Hindlimb muscle (tissue), 1 donor: Measurements from ENCODE around the gene ZNF438. TPM values are rescaled to one million over a fixed set of nuclear protein-coding genes. Genes with fewer than 3 reads are reported as not detected.

Experiments
- DNase-seq: peaks from one replicate; pipeline ENCODE4 v3.0.0-alpha.2; 2013
- polyA plus RNA-seq: library from polyadenylated mRNA; unstranded; fragments of 120-200 nt; gene quantifications from one replicate; pipeline ENCODE4 v1.2.1, GENCODE V29; 2013; ENCODE audit not compliant: insufficient read length

Gene ZNF438
- polyA plus RNA-seq, 1 donor = 15.5 TPM

DNA sequence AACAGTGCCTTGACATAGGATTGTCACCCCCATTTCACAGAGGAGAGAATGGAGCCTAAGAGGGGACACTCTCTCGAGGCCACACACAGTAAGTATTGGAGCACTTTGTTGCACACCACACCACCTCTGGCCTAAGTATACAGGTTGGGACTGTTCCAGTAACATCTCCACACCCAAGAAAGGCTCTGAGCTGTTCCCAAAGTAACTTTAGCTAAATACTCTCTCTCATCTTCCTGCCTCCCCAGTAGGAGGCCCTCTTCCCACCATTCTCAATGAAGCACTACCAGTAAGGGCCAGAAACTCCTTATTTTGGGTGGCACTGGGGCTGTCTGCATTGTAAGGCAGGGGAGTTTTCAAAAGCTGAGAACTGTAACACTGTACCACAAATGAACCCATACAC is 189.5 kb downstream of the ZNF438 start:
- no peak for DNase-seq

DNA sequence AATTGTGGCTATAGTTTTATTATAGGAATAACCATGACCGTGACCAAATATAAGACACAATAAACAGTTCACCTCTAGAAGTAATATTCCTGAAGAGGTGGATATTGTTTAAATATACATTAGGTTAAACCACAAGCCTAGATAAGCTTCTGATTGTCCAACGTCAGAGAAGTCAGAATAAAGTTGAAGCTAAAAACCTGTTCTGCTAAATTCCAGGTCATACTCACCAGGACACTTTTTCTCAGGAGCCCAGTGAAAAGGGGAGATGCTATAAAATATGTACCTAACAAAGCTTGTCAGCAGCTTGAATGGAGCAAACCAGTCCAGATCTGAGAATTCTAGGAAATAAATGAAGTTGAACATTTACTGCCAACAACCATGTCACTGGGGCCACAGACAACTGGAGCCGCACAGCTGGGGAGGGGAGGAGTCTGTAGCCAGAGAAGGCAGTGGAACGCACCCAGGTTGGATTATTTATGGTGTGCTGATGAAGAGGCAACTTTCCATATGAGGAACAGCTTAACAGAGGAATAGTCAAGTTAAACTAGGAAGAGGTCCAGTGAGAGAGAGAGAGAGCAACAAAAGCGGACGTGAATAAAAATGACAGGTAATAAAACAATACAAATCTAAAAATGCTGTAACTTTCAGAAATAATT is 191.1 kb downstream of the ZNF438 start:
- DNase-seq = peak; percentile 90

DNA sequence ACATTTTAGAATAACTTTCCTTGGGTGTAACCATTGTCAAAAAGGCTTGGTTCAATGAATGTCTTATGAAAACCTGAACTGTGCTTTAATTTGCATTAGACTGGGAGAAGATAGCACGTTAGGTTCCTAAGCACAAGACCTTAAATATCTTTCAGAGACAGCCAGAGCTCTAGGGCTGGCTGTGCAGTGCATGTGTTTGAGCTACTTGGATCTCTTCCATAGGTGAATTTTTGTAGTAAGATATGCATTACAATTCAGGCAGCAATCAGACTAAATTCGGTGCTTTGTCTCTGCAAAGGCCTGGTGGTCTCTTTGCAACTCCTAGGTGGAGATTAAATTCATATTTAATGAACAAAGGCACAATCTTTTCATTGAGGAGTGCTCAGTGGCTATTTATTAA is 192.0 kb downstream of the ZNF438 start:
- no peak for DNase-seq

DNA sequence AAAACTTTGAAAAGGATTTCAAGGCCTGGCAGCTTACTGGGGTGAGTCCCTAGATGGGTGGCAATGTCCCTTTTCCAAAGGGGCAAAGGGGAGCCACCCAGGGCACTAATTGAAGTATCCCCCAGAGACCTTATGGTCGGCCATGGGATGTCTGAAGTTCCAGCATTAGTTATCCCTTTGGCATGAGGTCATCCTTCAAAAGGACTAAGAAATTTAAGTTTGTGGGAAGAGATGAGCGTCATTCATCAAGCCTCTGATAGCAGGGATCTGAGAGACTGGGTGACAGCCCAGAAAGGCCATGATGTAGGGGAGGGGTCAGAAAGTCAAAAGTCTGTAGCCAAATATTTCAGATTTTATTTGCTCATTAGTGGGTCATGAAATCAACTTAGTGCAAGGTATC is 195.3 kb downstream of the ZNF438 start:
- DNase-seq = no peak

DNA sequence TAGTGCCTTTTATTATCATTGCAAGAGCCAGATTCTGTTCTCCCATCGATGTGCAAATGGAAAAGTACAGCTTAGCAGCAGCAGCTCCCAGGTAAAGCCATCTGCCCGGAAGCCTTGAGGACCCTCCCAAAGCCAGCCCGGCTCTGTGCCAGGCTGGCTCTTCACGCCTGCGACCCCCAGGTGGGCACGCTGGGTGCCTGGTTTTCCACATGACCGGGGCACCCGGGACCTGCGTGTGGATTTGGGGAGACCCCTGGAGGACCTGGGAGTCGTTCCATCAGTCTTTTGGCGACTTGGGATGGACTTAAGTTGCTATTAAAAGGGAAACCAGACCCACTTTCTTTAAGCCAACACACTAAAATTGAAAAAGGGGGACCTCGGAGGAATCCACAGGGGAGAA is 196.5 kb downstream of the ZNF438 start:
- no peak for DNase-seq

DNA sequence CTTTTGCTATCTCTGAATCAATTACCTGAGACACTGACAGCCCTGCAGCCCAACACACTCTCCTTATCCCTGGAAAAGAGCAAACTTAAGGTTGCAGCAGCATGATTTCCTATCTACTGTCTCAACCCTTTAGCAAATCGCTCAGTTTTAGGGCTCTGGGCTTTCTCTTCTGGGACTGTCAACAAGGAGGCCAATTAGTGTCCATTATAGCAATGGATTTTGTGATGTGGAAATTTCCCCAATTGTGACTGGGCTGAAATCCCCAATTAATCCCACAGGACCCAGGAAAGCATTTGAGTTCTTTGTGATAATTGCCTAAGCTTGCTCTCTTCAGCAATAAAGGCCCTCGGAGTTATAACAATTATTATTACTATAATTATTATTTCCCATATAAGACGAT is 197.0 kb downstream of the ZNF438 start:
- DNase-seq = no peak

DNA sequence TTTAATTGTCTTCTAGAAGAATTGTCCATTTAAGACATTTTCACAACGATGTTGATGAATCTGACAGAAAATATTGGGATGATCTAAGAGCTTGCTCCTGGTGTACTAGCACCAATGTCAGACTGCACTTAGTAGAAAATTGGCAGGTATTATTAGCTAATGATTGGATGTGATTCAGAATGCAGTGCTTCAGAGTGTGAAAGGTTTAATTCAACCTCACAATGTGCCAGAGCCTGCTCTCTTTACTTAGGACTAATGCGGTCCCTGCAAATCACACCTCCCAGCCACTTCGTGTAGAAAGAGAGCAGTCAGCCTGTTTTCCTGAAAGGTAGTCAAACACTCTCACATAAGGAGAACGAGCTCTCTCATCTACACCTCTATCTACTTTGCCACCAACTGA is 197.5 kb downstream of the ZNF438 start:
- DNase-seq = no peak

DNA sequence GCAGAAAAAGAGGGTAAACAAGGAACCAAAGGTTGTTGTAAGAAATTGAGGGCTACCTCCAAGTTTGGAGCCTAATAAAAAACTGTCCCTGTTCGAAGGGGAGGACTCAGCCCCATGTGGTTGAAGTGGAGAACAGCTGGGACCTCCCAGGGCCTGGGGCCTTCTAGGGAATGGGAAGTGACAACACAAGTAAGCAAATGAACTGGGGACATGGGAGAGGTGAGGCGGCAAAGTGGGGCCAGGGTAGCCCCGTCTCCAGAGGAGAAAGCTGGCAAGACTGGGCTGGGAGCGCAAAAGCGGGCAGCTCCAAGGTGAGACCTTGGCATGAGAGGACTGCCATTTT is 198.1 kb downstream of the ZNF438 start:
- no peak for DNase-seq

DNA sequence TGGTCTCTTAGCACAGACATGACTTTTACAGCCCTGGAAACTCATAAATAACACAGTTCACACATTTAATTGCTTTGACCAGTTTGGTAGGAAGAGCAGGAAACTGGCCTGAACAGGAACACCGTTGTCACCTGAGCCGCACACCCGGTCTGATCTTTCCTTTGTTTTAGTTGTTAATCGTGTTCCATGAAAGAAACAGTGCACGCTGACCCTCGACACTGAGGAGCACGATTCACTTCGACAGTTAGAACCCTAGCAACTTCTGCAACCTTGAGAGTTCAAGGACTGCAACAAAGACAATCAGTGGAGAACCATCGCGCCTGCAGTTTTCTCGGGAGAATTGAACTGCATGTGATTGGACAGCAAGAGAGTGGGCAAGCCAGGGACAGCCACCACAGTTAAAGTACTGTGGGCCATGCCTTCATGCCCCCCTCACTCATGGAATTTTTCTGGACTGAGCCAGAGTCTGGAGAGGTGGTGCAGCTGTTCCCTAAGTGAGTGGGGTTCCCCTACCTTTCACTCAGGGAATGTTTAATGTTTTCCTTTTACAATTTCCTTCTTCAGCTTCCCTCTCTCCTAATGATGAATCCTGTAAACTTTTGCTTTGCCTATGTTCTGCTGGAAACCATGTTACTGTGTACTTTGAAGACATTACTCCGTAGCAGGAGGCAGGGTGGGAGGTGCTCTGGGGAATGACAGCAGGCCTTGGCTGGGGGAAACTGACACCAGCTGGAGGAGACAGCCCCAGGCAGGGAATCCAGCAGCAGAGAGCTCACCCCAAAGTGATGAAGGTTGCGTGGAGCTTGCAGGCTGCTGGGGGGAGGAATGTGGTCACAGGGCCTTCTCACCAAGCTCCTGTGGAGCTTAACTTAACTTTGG is 198.7 kb downstream of the ZNF438 start:
- no peak for DNase-seq

DNA sequence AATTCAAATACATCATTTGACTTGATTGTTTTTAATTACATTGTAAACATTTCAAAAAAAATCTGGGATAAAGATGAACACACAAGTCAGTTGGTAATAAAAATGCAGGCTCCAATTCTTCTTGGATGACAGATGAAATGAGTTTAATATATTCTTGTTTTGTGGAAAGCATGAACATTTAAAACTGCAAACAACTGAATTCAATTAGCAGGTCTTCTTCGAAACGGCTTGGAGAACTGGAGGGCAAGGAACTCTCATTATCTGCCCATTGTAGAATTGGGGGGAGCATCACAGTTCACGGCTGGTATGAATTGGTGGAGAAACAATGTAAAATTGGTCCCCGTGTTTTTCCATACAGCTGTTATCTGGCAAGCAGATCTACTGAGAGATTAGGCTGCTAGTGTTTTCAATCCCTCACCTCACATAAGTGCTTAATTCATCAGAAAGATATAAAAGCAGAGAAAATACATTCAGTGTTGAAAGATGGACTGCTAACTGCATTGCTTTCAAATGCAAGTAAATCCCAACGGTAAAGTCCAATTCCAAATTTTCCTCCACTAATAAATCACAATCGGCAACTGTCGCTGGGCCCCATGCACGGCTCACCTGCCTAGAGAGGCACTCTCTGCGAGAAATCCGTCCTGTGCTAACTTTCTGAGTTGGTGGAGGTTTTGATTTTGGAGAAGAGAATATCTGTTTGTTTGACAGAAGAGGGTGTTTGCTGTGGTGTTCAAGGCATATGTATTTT is 199.5 kb downstream of the ZNF438 start:
- no peak for DNase-seq

DNA sequence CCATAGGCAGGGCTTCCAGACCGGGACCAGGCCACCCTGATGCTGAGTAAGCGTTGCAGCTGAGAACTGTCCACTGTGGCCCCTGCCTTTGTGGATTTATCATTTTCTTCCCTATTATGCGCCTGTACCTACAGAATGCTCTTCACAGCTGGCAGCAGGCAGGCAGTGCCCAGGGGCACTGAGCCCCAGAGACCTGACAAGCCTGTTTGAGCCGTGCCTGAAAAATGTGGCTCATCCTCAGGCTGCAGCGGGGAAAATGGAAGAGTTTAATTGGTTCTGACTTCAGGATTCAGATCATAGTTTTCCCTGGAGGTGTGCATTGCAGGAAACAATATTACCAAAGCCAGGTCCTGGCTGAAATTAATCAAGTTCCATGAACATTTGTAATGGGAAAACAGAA is 200.2 kb downstream of the ZNF438 start:
- DNase-seq = no peak

DNA sequence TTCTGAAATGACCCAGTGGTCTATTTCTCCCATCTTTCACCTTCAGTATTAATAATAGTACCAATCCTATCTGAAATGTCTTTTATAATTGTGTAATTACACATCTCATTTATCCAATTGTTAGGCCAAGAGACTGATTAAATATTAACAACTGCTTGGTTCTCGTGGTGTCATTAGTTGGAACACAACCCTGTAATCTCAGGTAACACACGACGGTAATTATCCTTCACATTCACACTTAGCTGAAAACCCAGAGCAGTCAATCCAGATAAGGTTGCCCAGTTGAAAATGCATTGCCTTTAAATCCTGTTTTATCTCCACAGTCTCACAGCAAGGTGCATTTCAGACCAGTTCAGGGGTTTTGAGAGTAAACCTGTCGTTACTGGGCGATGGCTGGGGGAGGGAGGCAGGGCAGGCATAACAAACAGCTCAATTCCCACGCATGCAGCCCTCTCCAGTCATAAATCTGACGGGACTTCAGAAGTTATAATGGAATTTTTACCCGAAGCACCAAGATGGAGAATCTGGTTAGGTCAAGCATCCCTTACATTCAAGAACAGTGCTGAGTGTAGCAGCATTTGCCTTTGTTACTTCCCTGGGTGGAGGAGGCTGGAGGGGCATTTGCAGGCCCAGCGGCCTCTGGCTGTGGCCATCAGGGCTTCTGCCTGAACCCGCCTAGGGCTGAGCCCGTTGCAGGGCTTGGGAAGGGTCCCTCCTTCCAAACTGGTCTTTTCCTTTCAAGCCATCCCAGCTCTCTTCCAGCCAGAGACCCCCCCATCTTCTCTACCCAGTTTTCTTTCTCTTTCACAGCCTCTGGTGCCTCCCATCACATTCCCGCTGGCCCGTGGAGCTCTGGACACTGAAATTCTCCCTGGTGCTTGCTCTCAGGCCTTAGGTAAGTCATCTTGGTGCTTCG is 201.1 kb downstream of the ZNF438 start:
- DNase-seq = no peak

DNA sequence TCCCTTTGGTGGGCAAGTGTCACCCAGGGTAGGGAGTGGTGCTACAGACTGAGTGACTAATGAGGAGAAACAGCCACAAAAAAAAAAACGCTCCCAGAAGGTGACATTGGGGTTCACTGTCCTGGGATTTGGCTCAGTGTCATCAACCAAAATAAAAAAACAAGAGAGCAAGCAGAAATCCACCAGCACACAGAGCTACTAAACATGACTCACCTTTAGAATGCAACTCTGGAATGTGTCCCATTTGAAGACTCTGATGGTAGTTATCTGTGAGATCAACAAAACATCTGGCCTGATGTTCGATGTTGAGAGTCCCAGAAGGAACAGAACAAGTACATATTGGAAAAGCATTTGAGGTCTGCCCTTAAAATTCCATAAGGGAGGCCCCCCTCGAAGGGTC is 201.8 kb downstream of the ZNF438 start:
- no peak for DNase-seq

DNA sequence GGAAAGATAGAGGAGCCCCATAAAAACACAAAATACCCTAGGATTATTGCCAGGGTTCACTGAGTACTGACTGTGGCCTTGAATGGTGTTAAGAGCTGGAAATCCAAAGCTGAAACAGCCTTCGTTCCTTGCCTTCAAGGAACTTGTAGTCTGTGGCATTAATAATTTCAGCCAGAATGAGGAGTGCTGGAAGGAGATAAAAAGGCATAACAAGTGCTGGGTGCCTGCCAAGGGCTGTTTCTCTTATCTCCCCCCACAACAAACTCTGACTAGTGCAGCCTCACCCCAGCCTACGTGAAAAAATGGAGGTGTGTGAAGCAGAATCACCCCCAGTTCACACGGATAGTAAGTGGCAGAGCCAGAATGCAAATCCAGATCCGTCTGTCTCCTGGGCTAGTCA is 203.0 kb downstream of the ZNF438 start:
- no peak for DNase-seq

DNA sequence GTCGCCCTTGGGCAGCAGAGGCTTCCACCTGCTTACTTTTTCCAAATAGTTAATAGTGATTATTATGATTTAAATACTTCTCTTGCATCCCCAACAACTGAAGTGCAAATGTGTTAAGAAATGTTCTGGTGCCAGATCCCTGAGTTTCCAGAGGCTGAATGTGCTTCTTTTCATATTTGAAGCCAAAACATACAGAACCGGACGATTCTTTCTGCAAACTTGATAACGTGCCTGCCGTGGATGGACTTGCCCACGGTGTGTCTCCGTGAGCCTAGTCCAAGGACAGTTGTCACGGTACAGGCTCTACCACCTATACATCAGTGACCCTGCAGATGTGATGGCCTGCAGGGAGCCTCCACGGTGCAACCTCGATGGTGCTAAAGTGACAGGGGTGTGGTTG is 203.5 kb downstream of the ZNF438 start:
- DNase-seq = no peak

DNA sequence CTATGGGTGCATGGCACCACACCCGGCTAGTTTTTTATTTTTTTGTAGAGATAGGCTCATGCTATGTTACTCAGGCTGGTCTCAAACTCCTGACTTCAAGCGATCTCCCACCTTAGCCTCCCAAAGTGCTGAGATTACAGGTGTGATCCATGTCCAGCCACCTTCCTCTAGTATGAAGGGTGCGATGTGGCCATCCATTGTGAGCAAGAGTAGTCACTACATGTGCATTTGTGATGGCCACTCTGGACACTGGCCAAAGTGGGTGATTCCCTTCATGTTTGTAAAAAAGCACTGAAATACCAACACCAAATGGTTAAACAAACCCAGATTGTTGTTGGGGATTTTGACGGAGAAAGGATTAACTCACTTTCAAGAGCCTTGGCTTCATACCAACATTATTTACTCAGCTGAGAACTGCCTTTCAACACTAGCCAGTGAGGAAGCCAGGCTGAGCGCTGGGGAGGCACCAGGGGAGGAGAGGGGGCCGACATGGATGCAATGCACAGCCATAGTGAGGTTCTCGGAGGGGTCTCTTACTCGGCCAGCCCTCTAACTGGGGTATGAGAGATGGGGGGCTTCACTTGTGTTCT is 204.0 kb downstream of the ZNF438 start:
- DNase-seq = no peak

DNA sequence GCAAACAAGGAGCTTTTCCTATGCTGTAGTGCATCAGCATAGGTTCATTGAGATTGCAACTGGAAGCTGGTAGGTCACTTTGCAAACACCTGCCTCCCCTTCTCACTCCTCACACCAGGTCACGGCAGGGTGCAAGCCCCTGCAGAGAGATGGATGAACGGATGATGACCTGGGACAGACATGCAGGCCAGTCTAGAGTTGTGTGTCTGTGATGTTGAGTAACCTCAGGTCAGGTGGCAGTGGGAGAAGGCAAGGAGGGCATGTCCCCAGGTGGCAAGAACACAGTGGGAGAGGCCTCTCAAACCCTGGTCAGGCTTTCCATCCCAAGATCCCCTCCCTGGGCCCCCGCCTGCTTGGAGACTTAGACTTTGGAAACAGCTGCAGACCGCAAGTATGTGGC is 205.0 kb downstream of the ZNF438 start:
- DNase-seq = no peak

DNA sequence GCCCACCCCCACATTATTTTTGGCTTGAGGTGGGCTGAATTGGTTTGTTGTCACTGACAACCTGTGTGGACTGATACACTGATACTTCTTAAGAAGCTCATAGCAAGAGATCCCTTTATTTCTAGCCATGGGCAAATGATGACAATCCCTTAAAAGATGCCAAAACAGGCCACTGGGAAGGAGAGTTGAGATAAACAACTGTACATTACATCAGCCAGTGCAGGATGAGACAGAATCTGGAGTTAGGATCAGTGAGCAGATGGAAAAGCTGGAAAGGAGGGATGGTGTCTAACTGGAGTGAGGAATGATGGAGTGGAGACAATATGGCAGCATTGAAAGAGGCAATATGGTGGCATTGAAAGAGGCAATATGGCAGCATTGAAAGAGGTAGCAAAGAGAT is 206.2 kb downstream of the ZNF438 start:
- DNase-seq = no peak

DNA sequence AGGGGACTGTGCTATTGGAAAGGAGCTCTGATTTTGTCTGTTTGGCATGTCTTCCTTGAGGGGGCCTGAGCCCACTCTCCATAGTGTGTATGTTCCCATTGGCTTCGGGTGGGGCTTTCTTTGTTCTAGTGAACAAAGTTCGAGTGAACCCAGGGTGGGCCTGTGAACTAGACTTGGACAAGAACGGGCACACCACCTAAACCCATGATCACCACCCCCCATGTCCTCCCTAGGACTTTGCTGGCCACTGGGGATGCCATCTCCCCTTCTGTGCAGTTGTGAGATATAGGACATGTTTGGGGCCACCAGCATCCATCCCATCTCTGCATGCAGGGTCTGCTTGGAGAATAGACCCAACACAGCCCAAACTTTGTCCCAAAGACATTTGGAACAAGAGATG is 206.6 kb downstream of the ZNF438 start:
- no peak for DNase-seq

DNA sequence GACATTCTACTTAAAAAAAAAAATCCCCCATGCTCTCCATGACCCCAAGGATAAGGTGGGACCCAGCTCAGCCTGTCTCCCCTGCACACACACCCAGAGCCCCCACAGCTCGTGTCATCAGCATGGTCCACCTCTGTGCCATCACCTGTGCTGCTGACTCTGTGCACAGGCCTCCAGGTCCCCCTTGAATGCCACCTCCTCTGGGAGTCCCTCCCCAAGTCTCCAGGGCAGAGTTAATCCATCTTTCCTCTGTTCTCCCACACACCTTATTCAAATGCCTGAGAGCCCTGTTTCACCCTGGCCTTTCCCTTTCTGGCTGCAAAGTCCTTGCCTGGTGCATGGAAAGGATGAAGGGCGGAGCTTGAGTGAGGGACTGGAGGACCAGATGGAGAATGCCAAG is 208.0 kb downstream of the ZNF438 start:
- no peak for DNase-seq

DNA sequence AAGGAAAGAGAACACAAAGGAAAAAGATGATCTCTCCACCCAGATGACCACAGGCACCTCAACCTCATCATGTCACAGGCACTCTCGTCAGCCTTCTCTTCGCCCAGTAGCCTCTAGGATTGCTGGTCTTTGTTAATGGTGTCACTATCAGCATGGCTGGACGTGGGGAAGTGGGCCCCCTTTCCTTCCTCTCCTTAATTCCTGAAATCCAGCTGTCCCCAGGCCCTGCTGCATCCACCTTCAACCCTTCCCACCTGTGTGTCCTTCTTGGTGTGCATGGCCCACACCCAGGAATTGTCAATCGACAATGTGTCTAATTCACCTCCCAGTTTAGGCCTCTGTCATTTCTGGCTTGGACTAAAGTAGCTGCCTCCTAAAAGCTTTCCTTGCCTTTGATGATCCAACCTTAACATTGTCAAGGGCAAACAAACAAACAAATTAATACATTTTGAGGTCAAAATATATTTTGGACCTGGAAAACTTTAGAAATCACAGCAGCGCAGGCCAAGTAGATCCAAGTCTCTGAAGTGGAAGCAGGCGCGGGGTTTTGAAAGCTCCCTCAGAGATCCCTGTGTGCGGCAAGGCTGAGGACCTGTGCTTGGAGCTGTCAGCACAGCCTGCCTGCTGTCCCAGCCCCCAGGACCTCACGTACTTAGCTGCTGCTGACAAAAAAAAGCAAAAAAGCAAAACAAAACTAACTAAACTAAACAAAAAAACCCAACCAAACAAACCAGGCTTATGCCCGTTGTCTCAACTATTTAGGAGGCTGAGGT is 208.8 kb downstream of the ZNF438 start:
- no peak for DNase-seq
